ENCODE data around the gene PLIN5. TPM values are rescaled to one million over a fixed set of nuclear protein-coding genes. Genes with fewer than 3 reads are reported as not detected.

The PLIN5 gene
- total and polyA plus RNA-seq, 10 of the 15 experiments (the other 5 are each of a cell fraction or from before 2014, with no cell fraction given): 0.15 to 0.33 TPM; not detected in 8

DNA sequence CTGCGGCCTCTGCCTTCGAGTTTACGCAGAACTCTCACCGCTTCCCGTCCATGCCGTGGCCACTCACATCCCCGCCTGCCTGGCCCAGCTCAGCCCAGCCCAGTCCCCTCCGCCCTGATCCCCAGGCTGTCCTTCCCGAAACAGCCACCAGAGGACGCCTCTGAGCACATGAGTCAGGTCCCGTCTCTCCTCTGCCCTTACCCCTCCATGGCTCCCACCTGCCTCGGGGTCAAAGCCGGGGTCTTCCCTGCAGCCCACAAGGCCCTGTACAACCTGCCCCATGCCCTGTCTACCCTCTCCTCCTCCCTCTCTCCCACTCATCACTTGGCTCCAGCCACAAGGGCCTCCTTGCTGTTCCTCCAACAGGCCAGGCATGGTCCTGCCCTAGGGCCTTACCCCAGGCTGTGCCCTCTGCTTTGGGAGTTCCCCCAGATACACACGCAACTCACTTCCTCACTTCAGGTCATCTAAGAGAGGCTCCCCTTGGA, 32.6 kb upstream of the PLIN5 start (continued):
- TF ChIP-seq ETV6 (conservative IDR thresholded peaks at IDR 0.05 in 1 of 2, IDR thresholded peaks at IDR 0.05 in 1 of 2; ENCODE audit: borderline replicate concordance in 1 of 2, low read depth in 1 of 2) (no peak), KDM1A (IDR thresholded peaks at IDR 0.05; ENCODE audit: borderline replicate concordance) (no peak), ASH2L (IDR thresholded peaks at IDR 0.05; ENCODE audit: borderline replicate concordance, low read depth) (no peak), SMAD5 (IDR thresholded peaks at IDR 0.05; ENCODE audit: low read depth) (no peak), BACH1 (IDR thresholded peaks at IDR 0.05; ENCODE audit: borderline replicate concordance) (no peak), RBBP5 (conservative IDR thresholded peaks at IDR 0.05) (no peak), EZH2 (IDR thresholded peaks at IDR 0.05; ENCODE audit: borderline replicate concordance, control insufficient read depth, low read depth, low read length) (no peak), WRNIP1 (IDR thresholded peaks at IDR 0.05; ENCODE audit: borderline replicate concordance, low read depth, low read length) (no peak), YY1 (IDR thresholded peaks at IDR 0.05; ENCODE audit: low read depth, low read length) (0 out of 2 replicates have a peak, but pooled peaks have one; percentile 17), LARP7 (IDR thresholded peaks at IDR 0.05) (no peak), PAX5 (IDR thresholded peaks at IDR 0.05; ENCODE audit: borderline replicate concordance, low read depth, low read length) (no peak), ATF7 (IDR thresholded peaks at IDR 0.05; ENCODE audit: low read depth) (no peak), JUNB (IDR thresholded peaks at IDR 0.05) (no peak), EED (IDR thresholded peaks at IDR 0.05; ENCODE audit: low read depth) (no peak), BCL11A (IDR thresholded peaks at IDR 0.05; ENCODE audit: low read depth, low read length) (no peak), HDAC2 (IDR thresholded peaks at IDR 0.05) (no peak), SRF (IDR thresholded peaks at IDR 0.05; ENCODE audit: low read depth in 2 of 2, low read length in 2 of 2) (no peak), CBFB (IDR thresholded peaks at IDR 0.05; ENCODE audit: low read depth) (no peak), IRF5 (IDR thresholded peaks at IDR 0.05; ENCODE audit: borderline replicate concordance) (no peak), NR2F1 (conservative IDR thresholded peaks at IDR 0.05) (no peak), PAX8 (IDR thresholded peaks at IDR 0.05) (no peak)
- TF ChIP-seq, protein P1, sequence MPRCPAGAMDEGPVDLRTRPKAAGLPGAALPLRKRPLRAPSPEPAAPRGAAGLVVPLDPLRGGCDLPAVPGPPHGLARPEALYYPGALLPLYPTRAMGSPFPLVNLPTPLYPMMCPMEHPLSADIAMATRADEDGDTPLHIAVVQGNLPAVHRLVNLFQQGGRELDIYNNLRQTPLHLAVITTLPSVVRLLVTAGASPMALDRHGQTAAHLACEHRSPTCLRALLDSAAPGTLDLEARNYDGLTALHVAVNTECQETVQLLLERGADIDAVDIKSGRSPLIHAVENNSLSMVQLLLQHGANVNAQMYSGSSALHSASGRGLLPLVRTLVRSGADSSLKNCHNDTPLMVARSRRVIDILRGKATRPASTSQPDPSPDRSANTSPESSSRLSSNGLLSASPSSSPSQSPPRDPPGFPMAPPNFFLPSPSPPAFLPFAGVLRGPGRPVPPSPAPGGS (IDR thresholded peaks at IDR 0.05; ENCODE audit: borderline replicate concordance, insufficient read depth, low read depth, low read length, poor library complexity, severe bottlenecking): no peak
- TF ChIP-seq, protein P2, sequence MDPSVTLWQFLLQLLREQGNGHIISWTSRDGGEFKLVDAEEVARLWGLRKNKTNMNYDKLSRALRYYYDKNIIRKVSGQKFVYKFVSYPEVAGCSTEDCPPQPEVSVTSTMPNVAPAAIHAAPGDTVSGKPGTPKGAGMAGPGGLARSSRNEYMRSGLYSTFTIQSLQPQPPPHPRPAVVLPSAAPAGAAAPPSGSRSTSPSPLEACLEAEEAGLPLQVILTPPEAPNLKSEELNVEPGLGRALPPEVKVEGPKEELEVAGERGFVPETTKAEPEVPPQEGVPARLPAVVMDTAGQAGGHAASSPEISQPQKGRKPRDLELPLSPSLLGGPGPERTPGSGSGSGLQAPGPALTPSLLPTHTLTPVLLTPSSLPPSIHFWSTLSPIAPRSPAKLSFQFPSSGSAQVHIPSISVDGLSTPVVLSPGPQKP (IDR thresholded peaks at IDR 0.05; ENCODE audit: low read depth, low read length): no peak
- TF ChIP-seq, protein P3, sequence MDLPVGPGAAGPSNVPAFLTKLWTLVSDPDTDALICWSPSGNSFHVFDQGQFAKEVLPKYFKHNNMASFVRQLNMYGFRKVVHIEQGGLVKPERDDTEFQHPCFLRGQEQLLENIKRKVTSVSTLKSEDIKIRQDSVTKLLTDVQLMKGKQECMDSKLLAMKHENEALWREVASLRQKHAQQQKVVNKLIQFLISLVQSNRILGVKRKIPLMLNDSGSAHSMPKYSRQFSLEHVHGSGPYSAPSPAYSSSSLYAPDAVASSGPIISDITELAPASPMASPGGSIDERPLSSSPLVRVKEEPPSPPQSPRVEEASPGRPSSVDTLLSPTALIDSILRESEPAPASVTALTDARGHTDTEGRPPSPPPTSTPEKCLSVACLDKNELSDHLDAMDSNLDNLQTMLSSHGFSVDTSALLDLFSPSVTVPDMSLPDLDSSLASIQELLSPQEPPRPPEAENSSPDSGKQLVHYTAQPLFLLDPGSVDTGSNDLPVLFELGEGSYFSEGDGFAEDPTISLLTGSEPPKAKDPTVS (IDR thresholded peaks at IDR 0.05; ENCODE audit: low read depth, low read length): no peak
- TF ChIP-seq, protein P4, sequence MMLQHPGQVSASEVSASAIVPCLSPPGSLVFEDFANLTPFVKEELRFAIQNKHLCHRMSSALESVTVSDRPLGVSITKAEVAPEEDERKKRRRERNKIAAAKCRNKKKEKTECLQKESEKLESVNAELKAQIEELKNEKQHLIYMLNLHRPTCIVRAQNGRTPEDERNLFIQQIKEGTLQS (IDR thresholded peaks at IDR 0.05; ENCODE audit: borderline replicate concordance, extremely low read depth, low read depth, low read length): no peak
- TF ChIP-seq, protein P5, sequence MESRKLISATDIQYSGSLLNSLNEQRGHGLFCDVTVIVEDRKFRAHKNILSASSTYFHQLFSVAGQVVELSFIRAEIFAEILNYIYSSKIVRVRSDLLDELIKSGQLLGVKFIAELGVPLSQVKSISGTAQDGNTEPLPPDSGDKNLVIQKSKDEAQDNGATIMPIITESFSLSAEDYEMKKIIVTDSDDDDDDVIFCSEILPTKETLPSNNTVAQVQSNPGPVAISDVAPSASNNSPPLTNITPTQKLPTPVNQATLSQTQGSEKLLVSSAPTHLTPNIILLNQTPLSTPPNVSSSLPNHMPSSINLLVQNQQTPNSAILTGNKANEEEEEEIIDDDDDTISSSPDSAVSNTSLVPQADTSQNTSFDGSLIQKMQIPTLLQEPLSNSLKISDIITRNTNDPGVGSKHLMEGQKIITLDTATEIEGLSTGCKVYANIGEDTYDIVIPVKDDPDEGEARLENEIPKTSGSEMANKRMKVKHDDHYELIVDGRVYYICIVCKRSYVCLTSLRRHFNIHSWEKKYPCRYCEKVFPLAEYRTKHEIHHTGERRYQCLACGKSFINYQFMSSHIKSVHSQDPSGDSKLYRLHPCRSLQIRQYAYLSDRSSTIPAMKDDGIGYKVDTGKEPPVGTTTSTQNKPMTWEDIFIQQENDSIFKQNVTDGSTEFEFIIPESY (IDR thresholded peaks at IDR 0.05): no peak
